ENCODE results near the gene PITPNC1.

The PITPNC1 gene

GRCh38 chr17:67435786-67436185 is 58.7 kb downstream of the PITPNC1 start:
- DNase-seq: no peak

- no peak for DNase-seq
These were observed 59.2 kb downstream of the PITPNC1 start for GRCh38 chr17:67436233-67436632.

DNA sequence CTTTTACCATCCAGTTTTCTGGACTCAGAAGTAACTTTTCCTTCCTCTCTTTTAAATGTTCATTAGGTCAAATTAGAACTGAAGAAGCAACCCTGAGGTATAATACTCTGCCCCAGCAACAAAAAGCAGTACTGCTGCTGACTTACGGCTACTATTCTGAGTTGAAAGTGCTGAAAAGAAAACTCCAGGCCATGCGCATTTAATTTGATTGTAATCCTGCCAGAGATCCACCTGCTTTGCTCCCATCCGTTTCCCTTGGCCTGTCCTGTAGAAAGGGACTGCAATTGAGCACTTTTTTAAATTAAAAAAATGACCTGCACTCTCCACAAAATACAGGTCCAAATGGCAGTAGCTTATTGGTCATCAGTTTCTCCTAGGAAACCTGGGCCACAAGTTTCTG is 61.6 kb downstream of the PITPNC1 start:
- DNase-seq: no peak

- DNase-seq: no peak
These were observed 62.2 kb downstream of the PITPNC1 start for GRCh38 chr17:67439269-67439668.

- DNase-seq: no peak
These were observed 63.4 kb downstream of the PITPNC1 start for GRCh38 chr17:67440277-67441051.

DNA sequence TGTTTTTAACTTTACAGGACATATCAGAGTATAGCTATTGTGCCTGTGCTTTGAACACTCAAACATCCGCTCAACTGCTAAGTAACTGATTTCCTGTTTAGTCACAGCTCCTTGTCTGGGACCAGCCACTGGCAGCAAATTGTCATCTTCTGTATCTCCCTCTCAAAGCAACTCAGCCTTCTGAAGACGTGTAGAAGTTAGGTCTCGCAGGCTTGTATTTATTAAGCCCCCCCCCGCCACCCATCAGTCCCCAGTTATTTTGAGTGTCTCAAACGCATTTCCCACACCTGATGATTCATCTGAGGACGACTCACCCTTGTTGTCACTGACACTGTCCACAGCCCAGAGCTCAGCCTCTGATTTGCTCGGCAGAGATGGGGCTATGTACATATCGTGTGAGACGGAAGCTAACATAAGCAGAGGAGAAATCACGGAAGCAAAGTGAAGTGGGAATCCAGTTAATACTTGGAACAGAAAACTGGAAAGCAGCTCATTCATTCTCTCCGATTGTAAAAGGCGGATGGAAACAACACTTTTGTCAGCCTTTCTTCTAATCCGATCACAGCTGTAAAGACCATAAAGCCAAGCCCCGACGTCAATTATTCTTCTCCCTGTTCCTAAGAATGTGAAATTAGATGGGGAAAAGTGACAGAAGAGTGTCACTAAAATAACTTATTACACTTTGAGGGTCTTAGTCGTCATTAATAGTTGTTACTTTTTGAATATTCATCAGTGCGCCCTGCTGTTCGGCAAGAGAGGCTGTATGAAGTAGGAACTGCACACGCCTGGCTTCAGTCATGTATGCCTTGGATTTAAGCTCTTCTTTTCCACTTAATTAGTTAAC is 64.2 kb downstream of the PITPNC1 start:
- DNase-seq: no peak

DNA sequence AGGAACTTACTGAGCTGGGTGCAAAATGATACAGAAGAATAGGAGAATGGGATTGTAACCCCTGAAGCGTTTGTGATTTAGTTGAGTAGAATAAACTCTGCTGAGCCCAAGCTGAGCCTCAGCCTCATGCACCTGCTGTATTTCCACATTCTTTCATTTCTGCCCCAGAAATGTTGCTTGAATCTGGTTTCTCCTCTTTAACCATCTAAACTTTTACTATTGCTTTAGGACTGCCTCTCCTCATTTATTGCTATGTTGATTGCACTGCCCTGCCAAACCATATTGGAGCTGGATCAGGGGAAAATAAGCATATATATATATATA is 64.8 kb downstream of the PITPNC1 start:
- DNase-seq: no peak

DNA sequence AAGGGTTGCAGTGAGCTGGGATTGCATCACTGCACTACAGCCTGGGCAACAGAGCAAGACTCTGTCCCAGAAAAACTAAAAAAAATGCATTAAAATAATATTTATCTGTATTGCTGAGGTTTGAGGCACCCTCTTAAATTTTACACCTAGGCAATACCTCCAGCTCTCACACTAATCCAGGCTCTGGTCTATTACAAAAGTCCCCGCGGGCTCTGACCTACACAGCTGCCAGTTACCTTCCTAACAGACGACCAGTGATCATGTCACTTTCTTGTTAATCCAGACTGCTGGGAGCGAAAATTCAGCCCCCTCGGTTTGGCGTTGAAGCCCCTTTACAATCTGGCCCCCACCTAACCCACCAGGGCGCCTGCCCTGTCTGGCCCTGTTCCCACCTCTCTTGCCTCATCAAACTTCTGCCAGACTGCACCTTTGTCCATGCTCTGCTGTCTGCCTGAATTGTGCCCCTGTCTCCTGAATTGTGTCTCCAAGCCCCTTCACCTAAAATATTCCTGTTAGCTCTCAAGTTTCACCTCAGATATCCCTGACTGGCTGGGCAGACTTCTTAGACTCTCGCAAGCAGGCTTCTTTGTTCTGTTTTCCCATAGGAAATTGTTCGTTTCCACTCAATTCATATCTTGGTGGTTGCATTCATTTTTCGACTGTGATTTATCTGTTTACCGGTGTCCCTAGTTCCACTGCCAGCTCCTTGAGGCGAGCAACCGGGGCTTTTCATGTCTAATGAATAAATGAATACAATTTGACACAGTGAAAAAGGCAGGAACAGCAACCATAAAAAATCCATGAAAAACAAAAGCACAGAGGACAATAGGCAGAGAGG is 65.9 kb downstream of the PITPNC1 start:
- DNase-seq: no peak

DNA sequence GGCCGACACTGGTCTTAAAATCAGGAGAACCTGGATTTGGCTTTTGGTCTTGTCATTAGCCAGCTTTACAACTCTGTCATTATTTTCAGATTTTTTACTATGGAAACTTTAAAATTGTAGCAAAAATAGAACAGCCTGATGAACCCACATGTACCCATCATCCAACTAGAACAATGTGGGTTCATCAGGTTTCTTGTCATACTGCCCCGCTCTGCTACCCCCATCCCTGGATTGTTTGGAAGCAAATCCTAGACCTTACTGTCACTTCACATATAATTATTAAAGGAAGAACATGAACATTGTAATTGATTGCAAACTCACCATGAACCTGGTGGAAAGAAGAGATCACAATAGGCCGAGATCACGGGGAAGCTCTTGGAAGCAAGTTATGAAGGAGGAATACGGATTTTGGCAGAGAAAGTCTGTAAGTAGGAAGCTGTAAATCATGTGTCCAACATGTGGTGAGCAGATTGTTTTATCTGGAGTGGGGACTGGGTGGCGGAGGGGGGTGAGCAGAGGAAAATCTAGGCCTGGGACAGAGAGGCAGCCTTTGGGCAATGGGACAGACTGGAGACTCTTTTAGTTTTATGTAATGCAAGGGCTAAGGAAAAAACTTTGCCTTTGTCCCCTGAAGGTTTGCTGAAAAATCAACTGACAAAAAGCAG is 67.0 kb downstream of the PITPNC1 start:
- DNase-seq: no peak

DNA sequence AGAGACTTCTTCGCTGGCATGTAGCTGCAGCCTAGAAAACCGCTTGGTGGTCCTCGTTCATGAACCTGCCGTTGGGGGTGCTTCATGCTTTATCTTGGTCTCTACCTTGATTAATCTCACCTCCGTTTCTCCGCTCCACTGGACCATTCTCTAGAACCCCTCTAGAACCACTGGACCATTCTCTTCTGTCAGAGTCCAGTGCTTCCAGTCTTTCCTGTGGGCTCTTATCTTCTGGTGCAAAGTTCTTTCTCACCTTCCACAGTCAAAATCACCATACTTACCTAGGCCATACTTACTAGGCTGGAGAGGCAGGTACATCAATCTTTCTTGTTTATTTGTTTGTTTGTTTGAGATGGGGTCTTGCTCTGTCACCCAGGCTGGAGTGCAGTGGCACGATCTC is 71.4 kb downstream of the PITPNC1 start:
- DNase-seq: no peak

GRCh38 chr17:67449065-67449464 is 72.0 kb downstream of the PITPNC1 start:
- no peak for DNase-seq

- no peak for DNase-seq
These were observed 73.0 kb downstream of the PITPNC1 start for GRCh38 chr17:67449845-67450755.

DNA sequence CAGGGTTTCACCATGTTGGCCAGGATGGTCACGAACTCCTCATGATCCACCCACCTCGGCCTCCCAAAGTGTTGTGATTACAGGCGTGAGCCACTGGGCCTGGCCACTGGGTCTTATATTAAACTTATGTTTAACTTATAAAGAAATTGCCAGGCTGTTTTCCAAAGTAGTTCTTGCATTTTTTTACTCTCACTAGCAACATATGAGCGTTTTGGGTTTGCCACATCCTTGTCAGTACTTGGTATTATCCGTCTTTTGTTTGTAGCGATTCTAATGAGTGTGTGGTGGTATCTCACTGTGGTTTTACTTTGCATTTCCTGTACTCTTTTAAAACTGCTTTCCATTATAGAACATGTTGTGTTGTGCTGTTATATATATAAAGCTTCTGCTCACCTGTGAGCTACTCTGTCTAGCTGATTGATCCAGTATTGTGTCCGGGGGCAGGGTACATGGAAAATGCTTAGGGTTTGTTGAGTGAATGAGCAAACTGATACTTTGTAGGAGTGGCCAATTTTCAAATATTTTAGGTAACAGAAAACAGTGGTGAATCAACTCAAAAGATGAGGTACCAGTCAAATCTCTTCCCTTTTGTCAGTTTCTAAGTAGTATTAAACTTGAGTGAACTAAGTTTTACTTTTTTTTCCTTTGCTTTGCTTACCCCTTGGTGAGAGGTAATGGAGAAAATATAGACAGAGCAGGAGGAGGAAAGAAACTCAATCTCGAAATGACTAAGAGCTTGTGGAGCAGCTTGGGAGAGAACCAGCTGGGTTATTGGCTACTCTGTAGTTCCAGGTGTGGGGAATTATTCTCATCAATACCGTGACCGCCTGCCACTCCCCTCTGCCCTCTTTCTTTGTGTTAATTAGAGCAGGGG is 75.8 kb downstream of the PITPNC1 start:
- DNase-seq: no peak

- DNase-seq: no peak
These were observed 79.0 kb downstream of the PITPNC1 start for GRCh38 chr17:67456103-67456502.

GRCh38 chr17:67456889-67457288 is 79.8 kb downstream of the PITPNC1 start:
- DNase-seq: no peak

DNA sequence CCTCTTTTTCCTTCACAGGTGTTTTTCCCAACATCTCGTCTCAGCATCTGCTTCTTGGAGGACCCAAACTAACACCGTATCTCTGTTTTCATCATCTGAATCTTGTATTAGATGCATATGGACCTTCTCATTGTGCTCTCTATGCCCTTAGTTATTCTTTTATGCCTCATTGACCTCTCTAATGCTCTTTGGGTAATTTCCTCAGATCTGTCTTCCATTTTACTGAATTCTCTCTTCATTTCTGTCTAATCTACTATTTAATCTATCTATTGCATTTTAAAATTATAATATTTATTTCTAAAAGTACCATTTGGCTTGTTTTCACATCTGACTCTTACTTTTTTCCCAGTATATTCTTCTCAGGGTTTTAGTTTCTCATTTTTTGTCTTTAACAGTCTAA is 81.1 kb downstream of the PITPNC1 start:
- no peak for DNase-seq

DNA sequence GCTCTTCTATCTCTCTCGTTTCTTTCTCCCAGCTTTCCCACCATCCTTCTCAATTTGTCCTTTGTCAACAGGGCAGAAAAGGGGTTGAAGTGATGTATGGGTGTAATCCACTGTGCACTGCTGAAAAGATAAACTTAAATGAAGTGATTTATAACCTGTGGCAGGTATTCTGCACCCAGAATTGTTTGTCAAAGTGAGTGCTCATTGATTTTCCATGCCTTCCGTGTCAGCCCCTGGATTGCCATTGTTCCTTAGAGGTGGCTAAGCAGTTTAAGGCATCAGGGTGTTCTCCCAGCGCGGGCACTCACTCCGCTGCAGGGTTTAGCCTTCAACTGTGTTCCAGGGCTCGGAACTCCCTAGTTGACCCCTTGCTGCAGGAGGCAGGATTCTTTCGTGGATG is 82.9 kb downstream of the PITPNC1 start:
- no peak for DNase-seq

DNA sequence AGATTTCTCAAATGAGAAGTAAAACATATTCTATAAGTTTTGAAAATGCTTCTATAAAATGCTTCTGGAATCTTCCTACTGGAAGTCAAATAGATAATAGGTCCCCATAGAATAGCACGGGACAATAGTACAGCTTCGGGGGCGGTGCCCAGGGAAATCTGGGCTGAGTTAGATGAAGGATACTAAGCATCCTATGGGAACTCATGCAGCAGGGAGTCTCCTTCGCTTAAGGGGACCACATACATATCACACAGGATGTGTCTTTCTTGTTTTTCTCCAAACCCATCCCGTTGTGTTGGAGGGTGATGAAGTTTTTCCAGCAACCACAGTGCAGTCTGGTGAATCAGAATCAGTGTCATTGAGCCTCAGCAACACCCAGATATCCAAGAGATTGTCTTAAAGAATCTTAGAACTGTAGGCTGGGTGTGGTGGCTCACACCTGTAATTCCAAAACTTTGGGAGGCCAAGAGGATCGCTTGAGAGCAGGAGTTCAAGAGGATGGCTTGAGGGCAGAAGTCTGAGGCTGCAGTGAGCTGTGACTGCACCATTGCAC is 84.2 kb downstream of the PITPNC1 start:
- no peak for DNase-seq

DNA sequence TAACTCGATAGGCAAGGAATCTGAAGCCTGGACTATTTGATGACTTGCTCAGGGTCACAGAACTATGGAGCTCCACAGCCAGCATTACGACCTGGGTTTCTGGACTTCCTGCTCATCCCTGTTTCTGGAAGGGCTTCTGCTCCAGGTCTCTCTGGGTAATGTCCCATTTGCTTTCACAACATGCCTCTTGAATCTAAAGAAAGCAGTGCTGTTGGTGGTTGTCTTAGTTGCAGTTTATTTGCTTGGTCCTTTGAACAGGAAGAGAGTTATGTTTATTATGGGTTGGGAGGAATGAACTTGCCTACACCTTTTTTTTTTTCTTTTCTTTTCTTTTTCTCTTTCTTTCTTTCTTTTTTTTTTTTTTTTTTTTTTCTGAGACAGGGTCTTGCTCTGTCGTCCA is 84.8 kb downstream of the PITPNC1 start:
- no peak for DNase-seq

DNA sequence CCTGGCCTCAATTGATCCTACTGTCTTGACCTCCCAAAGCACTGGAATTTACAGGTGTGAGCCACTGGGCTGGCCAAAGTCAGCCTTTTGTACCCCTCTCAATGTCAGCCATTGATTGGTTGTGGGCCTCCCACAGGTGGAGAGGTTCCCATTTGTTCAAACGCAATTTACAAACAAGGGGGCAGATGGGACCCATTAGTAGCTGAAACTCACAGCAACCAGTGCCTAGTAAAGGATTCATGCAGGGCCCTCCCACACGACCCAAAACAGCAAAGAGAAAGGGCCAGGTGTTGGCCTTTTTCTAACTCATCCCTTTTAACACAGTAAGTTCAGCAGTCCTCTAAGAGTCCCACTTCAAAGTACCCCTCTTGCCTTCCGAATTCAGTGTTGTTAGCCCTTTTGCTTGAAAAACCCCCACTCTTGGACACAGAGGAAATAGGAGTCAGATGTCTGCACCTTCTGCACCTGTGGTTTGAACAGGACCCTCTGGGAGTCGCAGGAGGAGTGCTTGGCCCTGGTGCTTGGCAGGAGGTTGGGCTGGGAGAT is 89.2 kb downstream of the PITPNC1 start:
- no peak for DNase-seq

All from RPMI8226 (cell line).